PFSK-1 (cell line): ENCODE results near the gene KIAA0319L.

Source experiments
- SIN3A ChIP-seq: IDR thresholded peaks from 2 replicates; pipeline ENCODE4 v1.6.1; 2012; ENCODE audit warnings: mild to moderate bottlenecking, low read length, moderate library complexity, borderline replicate concordance; ENCODE audit not compliant: insufficient read depth
- TAF1 ChIP-seq: IDR thresholded peaks from 2 replicates; pipeline ENCODE4 v1.6.1; 2012; ENCODE audit warnings: low read length, control low read depth, borderline replicate concordance; ENCODE audit not compliant: insufficient read depth
- TF ChIP-seq, protein P1 (sequence below), 2 experiments: IDR thresholded peaks; 2 replicates each; pipeline versions ENCODE4 v1.6.1 to v1.8.0; 2011 to 2012; ENCODE audit warnings: low read depth in 2 of 2, low read length in 2 of 2, control low read depth in 1 of 2, inconsistent platforms in 1 of 2, mild to moderate bottlenecking in 1 of 2, moderate library complexity in 1 of 2; ENCODE audit not compliant: insufficient read depth in 1 of 2

- TF ChIP-seq TAF1, result no peak
- TF ChIP-seq, protein P1, sequence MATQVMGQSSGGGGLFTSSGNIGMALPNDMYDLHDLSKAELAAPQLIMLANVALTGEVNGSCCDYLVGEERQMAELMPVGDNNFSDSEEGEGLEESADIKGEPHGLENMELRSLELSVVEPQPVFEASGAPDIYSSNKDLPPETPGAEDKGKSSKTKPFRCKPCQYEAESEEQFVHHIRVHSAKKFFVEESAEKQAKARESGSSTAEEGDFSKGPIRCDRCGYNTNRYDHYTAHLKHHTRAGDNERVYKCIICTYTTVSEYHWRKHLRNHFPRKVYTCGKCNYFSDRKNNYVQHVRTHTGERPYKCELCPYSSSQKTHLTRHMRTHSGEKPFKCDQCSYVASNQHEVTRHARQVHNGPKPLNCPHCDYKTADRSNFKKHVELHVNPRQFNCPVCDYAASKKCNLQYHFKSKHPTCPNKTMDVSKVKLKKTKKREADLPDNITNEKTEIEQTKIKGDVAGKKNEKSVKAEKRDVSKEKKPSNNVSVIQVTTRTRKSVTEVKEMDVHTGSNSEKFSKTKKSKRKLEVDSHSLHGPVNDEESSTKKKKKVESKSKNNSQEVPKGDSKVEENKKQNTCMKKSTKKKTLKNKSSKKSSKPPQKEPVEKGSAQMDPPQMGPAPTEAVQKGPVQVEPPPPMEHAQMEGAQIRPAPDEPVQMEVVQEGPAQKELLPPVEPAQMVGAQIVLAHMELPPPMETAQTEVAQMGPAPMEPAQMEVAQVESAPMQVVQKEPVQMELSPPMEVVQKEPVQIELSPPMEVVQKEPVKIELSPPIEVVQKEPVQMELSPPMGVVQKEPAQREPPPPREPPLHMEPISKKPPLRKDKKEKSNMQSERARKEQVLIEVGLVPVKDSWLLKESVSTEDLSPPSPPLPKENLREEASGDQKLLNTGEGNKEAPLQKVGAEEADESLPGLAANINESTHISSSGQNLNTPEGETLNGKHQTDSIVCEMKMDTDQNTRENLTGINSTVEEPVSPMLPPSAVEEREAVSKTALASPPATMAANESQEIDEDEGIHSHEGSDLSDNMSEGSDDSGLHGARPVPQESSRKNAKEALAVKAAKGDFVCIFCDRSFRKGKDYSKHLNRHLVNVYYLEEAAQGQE (IDR thresholded peaks at IDR 0.05; ENCODE audit: insufficient read depth in 1 of 2, low read depth in 2 of 2, low read length in 2 of 2), result no peak
- no peak for TF ChIP-seq SIN3A
Measured at GRCh38 chr1:35546614-35547013, 10.6 kb downstream of the KIAA0319L start.
